ENCODE data around the gene ECT2. TPM values are rescaled to one million over a fixed set of nuclear protein-coding genes. Genes with fewer than 3 reads are reported as not detected.

The ECT2 gene
- polyA plus RNA-seq (2013, experiment 1 of 2): 89.2 TPM
- 86.2 TPM for polyA plus RNA-seq (2013, experiment 2 of 2)

DNA sequence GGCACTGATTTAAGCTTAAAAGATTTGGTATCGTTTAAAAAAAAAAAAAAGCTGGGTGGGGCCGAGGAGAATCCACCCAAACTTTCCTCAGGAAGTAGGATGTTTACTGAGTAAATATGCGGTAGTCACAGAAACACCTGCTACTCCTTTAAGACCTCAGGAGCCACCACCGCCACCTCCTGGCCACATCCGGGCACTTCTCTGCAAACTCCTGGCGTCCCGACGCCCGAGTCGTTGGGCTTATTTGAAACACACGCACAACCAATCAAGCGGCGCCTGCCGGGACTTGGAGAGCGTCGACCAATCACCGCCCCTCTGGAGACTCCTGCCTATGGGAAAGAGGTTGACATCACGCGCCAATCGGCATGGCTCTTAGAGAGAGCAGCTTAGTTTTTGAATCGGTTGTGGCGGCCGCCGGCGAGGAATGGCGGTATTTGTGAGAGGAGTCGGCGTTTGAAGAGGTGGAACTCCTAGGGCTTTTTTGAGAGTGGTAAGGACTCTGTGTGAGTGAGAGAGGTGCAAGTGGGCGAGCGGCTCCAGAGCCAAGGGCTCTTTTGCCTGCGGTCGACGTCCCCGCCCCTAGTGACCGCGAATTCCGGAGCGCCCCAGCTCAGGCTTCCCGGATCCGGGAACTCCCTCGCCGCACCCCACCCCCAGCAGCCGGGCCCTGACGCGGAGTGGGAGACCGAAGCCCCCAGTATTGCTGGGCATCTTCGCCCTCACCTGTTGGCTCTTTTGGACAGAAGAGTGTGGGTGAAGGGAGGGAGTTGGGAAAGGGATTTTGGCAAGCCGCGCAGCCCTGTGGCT, at the start of gene ECT2:
TSS of gene ECT2 (plus strand) at position 359 of the 807 bp plus-strand sequence. CDS start 3,805 bp downstream, outside the sequence.
- peak within 1 kb of the TSS; percentile 91 for H3K27ac ChIP-seq (replicated peaks; ENCODE audit: low read length)

DNA sequence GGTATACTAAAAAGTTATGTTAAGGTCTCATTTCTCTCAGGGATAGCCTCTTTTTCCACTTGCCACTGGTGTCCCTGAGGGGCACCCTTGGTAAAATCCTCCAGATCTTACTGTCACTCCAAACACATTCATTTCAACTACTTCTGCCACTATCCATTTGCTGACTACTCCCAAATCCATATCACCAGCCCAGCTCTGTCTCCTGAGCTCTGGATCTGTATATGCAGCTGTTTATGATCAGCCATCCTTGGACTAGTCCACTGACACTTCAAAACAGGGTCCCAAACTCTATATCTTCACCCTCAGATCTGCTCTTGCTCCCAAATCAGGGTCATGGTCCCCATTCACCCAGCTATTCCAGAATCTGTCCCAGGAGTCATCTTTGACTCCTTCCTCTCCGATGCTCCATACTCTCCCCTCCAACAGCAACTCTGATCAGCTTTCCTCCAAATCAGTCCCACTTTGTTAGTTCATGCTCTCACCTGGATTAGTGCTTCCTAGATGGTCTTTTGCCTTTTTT, 49.5 kb upstream of the ECT2 start:
- Histone ChIP-seq H3K9me3 (replicated peaks in 1 of 2; ENCODE audit: control insufficient read depth in 2 of 2, insufficient read depth in 1 of 2, low read depth in 1 of 2, low read length in 2 of 2) (no peaks in the 10 kb centered on the region), H3K23ac (ENCODE audit: low read depth, low read length, poor library complexity) (no peak overlapping the region), H2AFZ (ENCODE audit: low read length) (no peak overlapping the region), H3K4me2 (ENCODE audit: insufficient read depth, low read length, poor library complexity, severe bottlenecking) (no peak overlapping the region), H3K9ac (ENCODE audit: low read depth, low read length, poor library complexity) (no peak overlapping the region), H3K27me3 (ENCODE audit: control insufficient read depth in 3 of 3, insufficient read depth in 3 of 3, low read depth in 1 of 3, low read length in 3 of 3) (peaks cover 0 to 1% (median 0%) of the 10 kb centered on the region in 3 experiments), H3K79me1 (ENCODE audit: low read depth, low read length) (peaks cover 2% of the 10 kb centered on the region), H3K14ac (ENCODE audit: low read length) (no peak overlapping the region), H4K8ac (ENCODE audit: low read depth, low read length) (no peak overlapping the region), H3K4me3 (ENCODE audit: low read length in 2 of 2) (no peak overlapping the region), H2BK120ac (ENCODE audit: low read depth, low read length) (no peak overlapping the region), H3K27ac (replicated peaks; ENCODE audit: low read length) (no peak overlapping the region), H2BK15ac (ENCODE audit: low read length) (no peak overlapping the region), H3K4me1 (ENCODE audit: control insufficient read depth in 2 of 2, insufficient read depth in 1 of 2, low read depth in 1 of 2, low read length in 2 of 2) (peaks cover 2 to 5% of the 10 kb centered on the region in 2 donors), H2BK12ac (ENCODE audit: low read length) (no peak overlapping the region), H2BK5ac (ENCODE audit: low read length) (no peak overlapping the region), H4K91ac (ENCODE audit: low read depth, low read length, poor library complexity) (no peak overlapping the region), H2AK5ac (ENCODE audit: low read depth, low read length) (no peak overlapping the region), H3K18ac (ENCODE audit: low read length) (no peak overlapping the region), H3K4ac (ENCODE audit: low read length) (no peak overlapping the region), H3K36me3 (replicated peaks in 1 of 2; ENCODE audit: control insufficient read depth in 2 of 2, insufficient read depth in 2 of 2, low read length in 2 of 2) (no peaks in the 10 kb centered on the region)
- no peak for DNase-seq (ENCODE audit: low spot score)
- WGBS, 2 donors (ENCODE audit: extremely low coverage in 2 of 2, insufficient read length in 2 of 2, insufficient replicate concordance in 1 of 2): no CpG with 5 or more reads among the region's 1 CpG

More for the DNA sequence above, at the start of gene ECT2:
- peak within 1 kb of the TSS; percentile 48 for H3K4me2 ChIP-seq (ENCODE audit: insufficient read depth, low read length, poor library complexity, severe bottlenecking)
- peak within 1 kb of the TSS; percentile 94 for H3K14ac ChIP-seq (ENCODE audit: low read length)
- peak within 1 kb of the TSS; percentile 99 for H3K18ac ChIP-seq (ENCODE audit: low read length)
- H3K27me3 ChIP-seq (ENCODE audit: control insufficient read depth in 3 of 3, insufficient read depth in 3 of 3, low read depth in 1 of 3, low read length in 3 of 3): no peaks in the 10 kb centered on the region
- peaks cover 3 to 34% of the 10 kb centered on the region in 2 donors for H3K36me3 ChIP-seq (replicated peaks in 1 of 2; ENCODE audit: control insufficient read depth in 2 of 2, insufficient read depth in 2 of 2, low read length in 2 of 2)
- peak within 1 kb of the TSS; percentile 38 for H2BK15ac ChIP-seq (ENCODE audit: low read length)
- H2BK12ac ChIP-seq (ENCODE audit: low read length): peak within 1 kb of the TSS; percentile 73
- peak within 1 kb of the TSS; percentile 94 to 99 for H3K4me3 ChIP-seq (ENCODE audit: low read length in 2 of 2)
- no CpG with 5 or more reads among the region's 49 CpGs for WGBS, 2 donors (ENCODE audit: extremely low coverage in 2 of 2, insufficient read length in 2 of 2, insufficient replicate concordance in 1 of 2)
- no peak within 1 kb of the TSS for H4K91ac ChIP-seq (ENCODE audit: low read depth, low read length, poor library complexity)
- no peaks in the 10 kb centered on the region for H3K9me3 ChIP-seq (replicated peaks in 1 of 2; ENCODE audit: control insufficient read depth in 2 of 2, insufficient read depth in 1 of 2, low read depth in 1 of 2, low read length in 2 of 2)
- H2AFZ ChIP-seq (ENCODE audit: low read length): peak within 1 kb of the TSS; percentile 99
- H3K4ac ChIP-seq (ENCODE audit: low read length): no peak within 1 kb of the TSS
- peaks cover 2% of the 10 kb centered on the region for H3K79me1 ChIP-seq (ENCODE audit: low read depth, low read length)
- DNase-seq (ENCODE audit: low spot score): peak; percentile 98
- peak within 1 kb of the TSS; percentile 93 for H2BK5ac ChIP-seq (ENCODE audit: low read length)
- peak within 1 kb of the TSS; percentile 93 for H3K9ac ChIP-seq (ENCODE audit: low read depth, low read length, poor library complexity)
- no peak within 1 kb of the TSS for H2BK120ac ChIP-seq (ENCODE audit: low read depth, low read length)
- no peak within 1 kb of the TSS for H3K23ac ChIP-seq (ENCODE audit: low read depth, low read length, poor library complexity)
- no peak within 1 kb of the TSS for H4K8ac ChIP-seq (ENCODE audit: low read depth, low read length)
- H2AK5ac ChIP-seq (ENCODE audit: low read depth, low read length): no peak within 1 kb of the TSS
- peaks cover 0 to 8% of the 10 kb centered on the region in 2 donors for H3K4me1 ChIP-seq (ENCODE audit: control insufficient read depth in 2 of 2, insufficient read depth in 1 of 2, low read depth in 1 of 2, low read length in 2 of 2)

DNA sequence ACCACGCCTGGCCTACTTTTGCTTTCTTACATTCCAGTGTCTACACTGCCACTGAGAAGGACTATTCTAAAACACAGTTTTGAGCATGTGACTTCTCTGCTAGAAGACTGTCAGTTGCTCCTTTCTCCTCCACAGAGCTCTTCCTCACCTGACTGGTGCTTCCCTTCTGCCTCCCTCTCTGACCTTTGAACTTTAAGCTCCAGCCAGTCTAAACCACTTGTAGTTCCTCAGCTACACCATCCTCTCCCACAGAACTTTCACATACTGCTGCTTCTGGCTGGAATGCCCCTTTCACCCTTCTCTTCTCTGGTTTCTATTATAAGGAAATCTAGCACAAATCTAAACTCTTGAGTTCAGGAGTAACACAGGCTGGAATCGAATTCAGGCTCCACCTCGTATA, 48.8 kb upstream of the ECT2 start:
- H2BK120ac ChIP-seq (ENCODE audit: low read depth, low read length): no peak overlapping the region
- no peak overlapping the region for H3K9ac ChIP-seq (ENCODE audit: low read depth, low read length, poor library complexity)
- H3K14ac ChIP-seq (ENCODE audit: low read length): no peak overlapping the region
- H2BK15ac ChIP-seq (ENCODE audit: low read length): no peak overlapping the region
- no peaks in the 10 kb centered on the region for H3K9me3 ChIP-seq (replicated peaks in 1 of 2; ENCODE audit: control insufficient read depth in 2 of 2, insufficient read depth in 1 of 2, low read depth in 1 of 2, low read length in 2 of 2)
- no peak overlapping the region for H2AFZ ChIP-seq (ENCODE audit: low read length)
- peaks cover 2% of the 10 kb centered on the region for H3K79me1 ChIP-seq (ENCODE audit: low read depth, low read length)
- no peak overlapping the region for H3K18ac ChIP-seq (ENCODE audit: low read length)
- no CpG with 5 or more reads among the region's 3 CpGs for WGBS, 2 donors (ENCODE audit: extremely low coverage in 2 of 2, insufficient read length in 2 of 2, insufficient replicate concordance in 1 of 2)
- peaks cover 2 to 5% of the 10 kb centered on the region in 2 donors for H3K4me1 ChIP-seq (ENCODE audit: control insufficient read depth in 2 of 2, insufficient read depth in 1 of 2, low read depth in 1 of 2, low read length in 2 of 2)
- no peak overlapping the region for H2BK5ac ChIP-seq (ENCODE audit: low read length)
- no peak overlapping the region for H4K8ac ChIP-seq (ENCODE audit: low read depth, low read length)
- H3K27ac ChIP-seq (replicated peaks; ENCODE audit: low read length): no peak overlapping the region
- no peak overlapping the region for H3K4me3 ChIP-seq (ENCODE audit: low read length in 2 of 2)
- no peak overlapping the region for H3K4me2 ChIP-seq (ENCODE audit: insufficient read depth, low read length, poor library complexity, severe bottlenecking)
- DNase-seq (ENCODE audit: low spot score): no peak
- no peak overlapping the region for H3K23ac ChIP-seq (ENCODE audit: low read depth, low read length, poor library complexity)
- no peak overlapping the region for H4K91ac ChIP-seq (ENCODE audit: low read depth, low read length, poor library complexity)
- H3K36me3 ChIP-seq (replicated peaks in 1 of 2; ENCODE audit: control insufficient read depth in 2 of 2, insufficient read depth in 2 of 2, low read length in 2 of 2): no peaks in the 10 kb centered on the region
- no peak overlapping the region for H2AK5ac ChIP-seq (ENCODE audit: low read depth, low read length)
- no peak overlapping the region for H3K4ac ChIP-seq (ENCODE audit: low read length)
- H2BK12ac ChIP-seq (ENCODE audit: low read length): no peak overlapping the region
- peaks cover 0 to 1% (median 0%) of the 10 kb centered on the region in 3 experiments for H3K27me3 ChIP-seq (ENCODE audit: control insufficient read depth in 3 of 3, insufficient read depth in 3 of 3, low read depth in 1 of 3, low read length in 3 of 3)

- H2BK5ac ChIP-seq (ENCODE audit: low read length): no peak overlapping the region
- H3K36me3 ChIP-seq (replicated peaks in 1 of 2; ENCODE audit: control insufficient read depth in 2 of 2, insufficient read depth in 2 of 2, low read length in 2 of 2): no peaks in the 10 kb centered on the region
- DNase-seq (ENCODE audit: low spot score): no peak
- H4K8ac ChIP-seq (ENCODE audit: low read depth, low read length): no peak overlapping the region
- no CpG with 5 or more reads among the region's 3 CpGs for WGBS, 2 donors (ENCODE audit: extremely low coverage in 2 of 2, insufficient read length in 2 of 2, insufficient replicate concordance in 1 of 2)
- no peak overlapping the region for H3K4ac ChIP-seq (ENCODE audit: low read length)
- no peak overlapping the region for H2AFZ ChIP-seq (ENCODE audit: low read length)
- H3K4me1 ChIP-seq (ENCODE audit: control insufficient read depth in 2 of 2, insufficient read depth in 1 of 2, low read depth in 1 of 2, low read length in 2 of 2): peaks cover 2 to 4% of the 10 kb centered on the region in 2 donors
- no peak overlapping the region for H3K14ac ChIP-seq (ENCODE audit: low read length)
- H3K23ac ChIP-seq (ENCODE audit: low read depth, low read length, poor library complexity): no peak overlapping the region
- H2BK12ac ChIP-seq (ENCODE audit: low read length): no peak overlapping the region
- no peak overlapping the region for H3K27ac ChIP-seq (replicated peaks; ENCODE audit: low read length)
- H3K79me1 ChIP-seq (ENCODE audit: low read depth, low read length): peaks cover 2% of the 10 kb centered on the region
- H3K4me3 ChIP-seq (ENCODE audit: low read length in 2 of 2): no peak overlapping the region
- no peak overlapping the region for H3K9ac ChIP-seq (ENCODE audit: low read depth, low read length, poor library complexity)
- no peak overlapping the region for H2BK120ac ChIP-seq (ENCODE audit: low read depth, low read length)
- no peak overlapping the region for H2AK5ac ChIP-seq (ENCODE audit: low read depth, low read length)
- no peaks in the 10 kb centered on the region for H3K27me3 ChIP-seq (ENCODE audit: control insufficient read depth in 3 of 3, insufficient read depth in 3 of 3, low read depth in 1 of 3, low read length in 3 of 3)
- H4K91ac ChIP-seq (ENCODE audit: low read depth, low read length, poor library complexity): no peak overlapping the region
- no peak overlapping the region for H3K4me2 ChIP-seq (ENCODE audit: insufficient read depth, low read length, poor library complexity, severe bottlenecking)
- H3K18ac ChIP-seq (ENCODE audit: low read length): no peak overlapping the region
- no peaks in the 10 kb centered on the region for H3K9me3 ChIP-seq (replicated peaks in 1 of 2; ENCODE audit: control insufficient read depth in 2 of 2, insufficient read depth in 1 of 2, low read depth in 1 of 2, low read length in 2 of 2)
- H2BK15ac ChIP-seq (ENCODE audit: low read length): no peak overlapping the region
These were observed 48.3 kb upstream of the ECT2 start for GRCh38 chr3:172702256-172702655.

Measured in neuronal stem cell (in vitro differentiated cells).